HG03378 (cell line): ENCODE measurements around the gene THSD7B.

Source experiments
- ATAC-seq: cut with Tn5 transposase; IDR thresholded peaks from one replicate; pipeline ENCODE4 v1.9.1; 2021; ENCODE audit warnings: mild to moderate bottlenecking, moderate library complexity; ENCODE audit not compliant: unreplicated experiment

The THSD7B gene

GRCh38 chr2:137133225-137133624 is 367.9 kb downstream of the THSD7B start:
- ATAC-seq = no peak

GRCh38 chr2:137138263-137138662 is 372.9 kb downstream of the THSD7B start:
- ATAC-seq = no peak

- ATAC-seq = no peak
Observed at GRCh38 chr2:137151731-137152130, 386.4 kb downstream of the THSD7B start.

GRCh38 chr2:137154946-137155345 is 389.6 kb downstream of the THSD7B start:
- no peak for ATAC-seq

GRCh38 chr2:137155356-137156104 is 390.2 kb downstream of the THSD7B start:
- no peak for ATAC-seq

GRCh38 chr2:137156221-137156844 is 391.0 kb downstream of the THSD7B start:
- ATAC-seq = no peak

- ATAC-seq = no peak
Observed at GRCh38 chr2:137157851-137158250, 392.5 kb downstream of the THSD7B start.

- no peak for ATAC-seq
Observed at GRCh38 chr2:137161250-137161649, 395.9 kb downstream of the THSD7B start.

GRCh38 chr2:137165968-137166367 is 400.6 kb downstream of the THSD7B start:
- no peak for ATAC-seq

GRCh38 chr2:137167651-137168050 is 402.3 kb downstream of the THSD7B start:
- ATAC-seq = no peak

- ATAC-seq = no peak
Observed at GRCh38 chr2:137168552-137168951, 403.2 kb downstream of the THSD7B start.

- no peak for ATAC-seq
Observed at GRCh38 chr2:137172162-137172561, 406.8 kb downstream of the THSD7B start.

- peak; percentile 93 for ATAC-seq
Observed at GRCh38 chr2:137173463-137173862, 408.1 kb downstream of the THSD7B start.

GRCh38 chr2:137175246-137175645 is 409.9 kb downstream of the THSD7B start:
- no peak for ATAC-seq

- ATAC-seq = no peak
Observed at GRCh38 chr2:137178951-137179377, 413.6 kb downstream of the THSD7B start.

GRCh38 chr2:137179542-137179941 is 414.2 kb downstream of the THSD7B start:
- ATAC-seq = no peak

- no peak for ATAC-seq
Observed at GRCh38 chr2:137180012-137180411, 414.7 kb downstream of the THSD7B start.

GRCh38 chr2:137181370-137181769 is 416.0 kb downstream of the THSD7B start:
- ATAC-seq = no peak

- ATAC-seq = no peak
Observed at GRCh38 chr2:137182071-137182470, 416.7 kb downstream of the THSD7B start.

GRCh38 chr2:137183206-137183898 is 418.0 kb downstream of the THSD7B start:
- ATAC-seq = no peak

GRCh38 chr2:137185378-137186078 is 420.2 kb downstream of the THSD7B start:
- ATAC-seq = no peak
